Esophagus squamous epithelium (tissue), 4 donors: ENCODE data around the gene SLF2.

Experiments used
- CTCF ChIP-seq, 6 experiments: fragments of 450-650 bp in 4 of 6; fragments of 200-600 bp in 2 of 6; sonication (generic) in 2 of 6; IDR thresholded peaks; one replicate each; pipeline ENCODE4 v1.5.1; 2016 to 2019; ENCODE audit warnings: antibody characterized with exemption in 6 of 6, mild to moderate bottlenecking in 4 of 6, moderate library complexity in 4 of 6
- POLR2A ChIP-seq, 4 donors: fragments of 450-650 bp; IDR thresholded peaks; one replicate each; pipeline ENCODE4 v1.6.1; 2017; ENCODE audit warnings: antibody characterized with exemption in 4 of 4, mild to moderate bottlenecking in 4 of 4, moderate library complexity in 3 of 4

DNA sequence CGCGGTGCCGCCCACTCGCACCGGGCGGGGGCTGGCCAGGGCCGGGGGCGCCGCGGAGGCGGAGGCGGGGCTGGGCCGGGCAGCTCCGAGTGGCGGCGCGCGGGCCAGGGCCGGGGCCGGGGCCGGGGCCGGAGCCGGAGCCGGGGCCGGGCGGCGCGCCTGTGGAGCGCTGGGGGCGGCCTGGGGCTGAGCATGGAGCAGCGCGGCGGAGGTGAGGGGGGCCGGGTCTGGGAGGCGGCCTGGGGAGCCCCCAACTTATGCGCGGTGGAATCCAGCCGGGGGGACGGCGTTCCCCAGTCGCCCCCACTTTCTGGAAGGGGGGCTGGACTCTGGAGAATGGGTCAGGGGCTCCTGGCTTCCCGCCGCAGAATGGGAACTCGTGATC is 87.0 kb downstream of the SLF2 start, which contains the start of gene LZTS2:
- no peak for TF ChIP-seq POLR2A (IDR thresholded peaks at IDR 0.05)
- no peak for TF ChIP-seq CTCF (IDR thresholded peaks at IDR 0.05)
